Stimulated activated CD4-positive, alpha-beta T cell treated with anti-CD3 and anti-CD28 coated beads, Interleukin-4, amount 100 ng/mL, for 4 hours (primary cell): ENCODE data around the gene GPX7.
"Not testable (repeated sequence)": the region's sequence is repeated elsewhere in the genome, so short reads cannot be mapped to it uniquely, and the experiment has no call there.

Source experiments
- DNase-seq, 2 experiments: peaks; one replicate each; pipeline ENCODE4 v3.0.0-alpha.2; 2020

GPX7 gene

DNA sequence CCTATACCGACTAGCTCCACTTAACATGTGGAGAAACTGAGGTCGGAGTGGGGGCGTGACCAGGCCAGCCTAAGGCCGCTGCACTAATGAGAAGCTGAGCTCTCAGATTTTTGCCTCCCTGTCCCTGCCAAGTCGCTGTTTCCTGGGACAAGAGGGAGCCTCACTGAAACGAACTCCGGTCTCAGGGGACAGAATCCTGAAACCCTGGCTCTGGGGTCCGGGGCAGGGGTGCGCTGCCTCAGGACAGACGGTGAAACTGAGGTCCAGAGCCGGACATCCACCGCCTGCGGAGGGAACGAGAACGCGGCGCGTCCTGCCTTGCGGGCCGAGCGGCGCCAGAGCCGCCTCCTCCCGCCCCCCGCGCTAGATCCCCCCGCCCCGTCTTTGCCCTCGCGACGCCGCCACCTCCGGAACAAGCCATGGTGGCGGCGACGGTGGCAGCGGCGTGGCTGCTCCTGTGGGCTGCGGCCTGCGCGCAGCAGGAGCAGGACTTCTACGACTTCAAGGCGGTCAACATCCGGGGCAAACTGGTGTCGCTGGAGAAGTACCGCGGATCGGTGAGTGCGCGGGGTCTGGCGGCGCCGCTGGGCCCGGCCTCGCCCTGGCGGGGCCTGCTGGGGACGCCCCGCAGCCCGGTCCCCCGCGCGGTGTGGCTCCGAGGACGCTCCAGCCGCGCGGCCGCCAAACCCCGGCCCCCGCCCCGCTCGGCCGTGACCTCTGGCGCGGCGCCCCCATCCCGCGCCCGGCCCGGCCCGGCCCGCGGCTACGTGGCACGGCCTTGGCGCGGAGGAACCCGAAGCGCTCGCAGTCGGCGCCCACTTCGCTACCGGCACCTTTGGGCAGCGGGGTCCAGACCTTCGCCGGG, at the start of gene GPX7:
Gene GPX7 (plus strand): TSS at position 381 of the 865 bp plus-strand sequence. CDS start 39 bp downstream, at position 420.
- DNase-seq, result peak; percentile 44 to 54

DNA sequence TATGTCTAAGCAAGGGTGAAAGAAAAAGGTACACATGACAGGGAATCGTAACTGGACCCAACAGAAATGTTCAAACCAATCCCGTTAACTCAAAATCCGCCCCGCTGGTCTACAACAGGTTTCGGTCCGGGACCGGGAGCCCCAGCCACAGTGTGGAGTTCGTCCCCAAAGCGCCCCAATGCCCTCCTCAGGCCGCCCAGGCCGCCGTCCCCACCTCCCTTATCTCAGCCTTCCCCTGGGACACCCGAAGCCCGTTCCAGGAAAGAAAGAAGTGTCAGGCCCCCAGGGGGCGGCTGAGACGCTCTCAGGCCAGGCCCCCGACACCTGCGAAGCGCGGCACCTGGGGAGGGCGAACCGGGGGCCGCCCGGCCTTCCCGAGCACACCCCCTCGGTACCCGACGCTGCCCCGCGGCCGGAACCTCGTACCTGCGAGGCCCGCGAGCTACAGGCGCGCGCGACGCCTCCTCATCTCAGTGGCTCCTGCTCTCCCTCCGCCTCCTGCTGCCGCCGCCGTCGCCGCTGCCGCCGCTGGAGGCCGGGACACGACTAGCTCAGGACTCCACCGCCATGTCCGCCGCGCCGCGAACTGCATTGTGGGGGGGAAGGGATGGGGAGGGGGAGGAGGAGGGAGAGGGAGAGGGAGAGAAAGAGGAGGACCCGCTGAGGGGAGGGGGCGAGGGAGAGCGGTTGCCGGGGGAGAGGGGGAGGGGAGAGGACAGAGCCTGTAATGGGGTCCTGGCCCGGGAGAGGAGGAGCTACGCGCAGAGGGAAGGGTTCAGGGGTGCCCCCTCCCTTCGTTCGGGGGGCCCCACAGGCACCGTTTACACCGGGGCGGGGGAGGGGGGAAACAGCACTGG, 49.4 kb upstream of the GPX7 start, which contains the start of gene TUT4:
Gene TUT4 (minus strand): TSS at position 588 of the 857 bp plus-strand sequence. CDS start 26,812 bp downstream, outside the sequence.
- DNase-seq, result peak; percentile 68 to 71

DNA sequence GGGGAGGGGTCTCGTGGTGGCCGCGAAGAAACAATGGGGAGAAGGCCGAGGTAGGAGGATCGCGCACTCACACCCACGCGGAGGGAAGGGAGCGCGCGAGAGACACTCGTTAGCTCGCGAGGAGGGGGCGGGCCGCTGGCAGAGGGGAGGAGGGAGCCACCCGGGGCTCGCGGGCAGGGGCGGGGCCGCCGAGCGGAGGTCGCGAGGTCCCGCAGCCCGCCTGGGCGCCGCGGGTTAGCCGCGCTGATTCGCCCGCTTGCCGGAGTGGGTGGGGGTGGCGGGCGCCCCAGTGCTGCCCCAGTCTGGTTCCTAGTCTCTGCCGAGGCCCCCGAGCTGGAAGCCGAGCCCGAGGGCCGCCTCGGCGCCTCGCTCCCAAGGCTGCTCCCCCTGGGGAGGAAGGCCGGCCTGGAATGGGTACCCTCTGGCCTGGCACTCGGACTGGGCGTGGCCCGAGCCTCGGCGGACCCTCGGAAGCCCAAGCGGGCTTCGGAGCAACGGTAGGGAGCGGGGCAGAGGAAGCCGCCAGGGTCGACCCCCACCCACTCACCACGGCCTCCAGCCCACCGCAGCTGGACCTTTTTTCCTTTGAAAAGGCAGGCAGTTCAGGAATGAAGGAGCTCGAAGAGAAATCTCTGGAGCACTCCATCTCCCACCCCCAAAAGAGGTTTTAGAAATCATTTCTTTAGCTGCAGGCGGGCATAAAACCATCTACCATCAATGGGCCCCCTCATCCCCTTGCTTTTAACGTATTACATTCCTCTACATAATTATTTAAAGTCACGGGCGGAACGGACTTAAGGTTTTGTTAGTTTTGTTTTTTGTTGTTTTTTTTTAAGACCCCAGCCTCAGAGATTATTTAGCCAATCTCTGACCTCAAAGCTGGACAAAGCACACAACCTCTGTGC, 48.6 kb upstream of the GPX7 start:
- peak; percentile 85 to 91 for DNase-seq

DNA sequence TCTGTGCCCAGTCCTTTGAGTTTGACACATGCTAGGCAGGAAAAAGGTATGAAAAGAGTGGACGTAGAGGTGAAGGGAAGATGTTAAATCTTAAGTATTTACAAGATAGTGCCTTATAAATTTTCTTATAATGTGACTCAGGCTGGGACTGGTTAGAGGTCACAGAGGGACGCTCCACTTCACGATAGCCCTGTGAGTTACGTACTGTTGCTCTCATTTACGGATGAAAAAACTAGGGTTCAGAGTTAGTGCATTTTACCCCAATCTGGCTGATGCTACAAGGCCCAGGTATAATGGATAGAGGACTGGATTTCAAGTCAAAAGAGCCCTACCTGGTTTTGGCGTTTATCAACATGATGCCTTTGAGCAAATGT, 47.9 kb upstream of the GPX7 start:
- no peak for DNase-seq

DNA sequence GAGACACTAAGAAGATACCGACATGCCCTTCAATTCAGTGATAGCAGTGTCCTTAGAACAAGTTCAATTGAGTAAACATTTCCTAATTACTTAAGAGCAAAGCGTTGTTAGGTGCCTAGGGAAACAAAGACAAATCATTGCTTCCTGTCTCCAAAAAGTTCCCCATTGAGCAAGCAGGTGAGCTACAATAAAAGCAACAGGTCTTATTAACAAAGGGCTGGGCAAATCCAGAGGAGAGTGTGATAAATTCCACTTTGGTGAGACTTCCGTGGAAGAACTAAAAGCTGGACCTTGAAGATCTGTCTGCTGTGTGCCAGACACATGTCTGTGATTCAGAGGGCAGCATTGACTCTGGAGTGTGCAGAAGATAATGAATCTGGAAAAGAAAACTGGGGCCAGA, 47.4 kb upstream of the GPX7 start:
- DNase-seq, result no peak

DNA sequence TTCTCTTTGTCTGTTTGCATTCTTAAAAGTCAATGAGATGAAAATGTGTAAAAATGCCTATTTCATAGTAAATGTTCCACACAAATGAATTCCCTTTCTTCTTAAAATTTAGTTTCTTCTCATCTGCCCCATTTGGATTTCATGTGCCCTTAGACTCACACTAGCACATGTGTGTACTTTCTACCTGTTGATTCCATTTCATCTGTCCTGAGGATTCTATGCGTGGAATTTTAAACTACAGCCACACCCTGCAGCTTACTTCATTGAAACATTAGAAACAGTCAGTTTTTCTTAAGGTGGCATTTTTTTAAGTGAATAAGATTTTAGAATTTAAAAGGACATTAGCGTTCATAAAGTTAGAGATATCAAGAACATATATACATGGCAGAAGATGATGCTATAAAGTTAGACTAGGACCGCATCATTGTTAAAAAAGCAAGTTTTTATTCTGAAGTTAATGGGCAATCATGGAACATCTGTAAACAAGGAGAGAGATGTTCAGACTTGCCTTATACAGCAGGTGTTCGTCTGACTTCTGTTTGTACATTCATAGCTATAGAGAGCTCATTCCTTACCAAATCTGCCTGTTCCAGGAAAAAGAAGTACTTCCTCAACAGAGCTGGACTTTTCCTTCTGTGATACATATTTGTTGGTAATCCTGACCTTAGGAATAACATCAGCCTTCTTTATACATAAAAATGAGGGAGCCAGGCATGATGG, 45.4 kb upstream of the GPX7 start:
- DNase-seq, result no peak

DNA sequence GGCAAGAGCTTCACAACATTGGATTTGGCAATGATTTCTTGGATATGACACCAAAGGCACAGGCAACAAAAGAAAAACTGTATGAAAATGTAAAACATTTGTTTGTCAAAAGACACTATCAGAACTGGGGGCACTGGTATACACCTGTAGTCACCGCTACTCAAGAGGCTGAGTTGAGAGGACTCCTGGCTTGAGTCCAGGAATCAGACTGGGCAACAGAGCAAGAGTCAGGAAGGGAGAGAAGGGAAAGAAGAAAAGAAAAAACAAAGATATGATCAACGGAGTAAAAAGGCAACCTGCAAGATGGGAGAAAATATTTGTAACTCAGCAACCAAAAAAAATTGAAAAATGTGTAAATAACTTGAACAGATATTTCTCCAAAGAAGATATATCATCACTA, 43.2 kb upstream of the GPX7 start:
- no peak for DNase-seq

DNA sequence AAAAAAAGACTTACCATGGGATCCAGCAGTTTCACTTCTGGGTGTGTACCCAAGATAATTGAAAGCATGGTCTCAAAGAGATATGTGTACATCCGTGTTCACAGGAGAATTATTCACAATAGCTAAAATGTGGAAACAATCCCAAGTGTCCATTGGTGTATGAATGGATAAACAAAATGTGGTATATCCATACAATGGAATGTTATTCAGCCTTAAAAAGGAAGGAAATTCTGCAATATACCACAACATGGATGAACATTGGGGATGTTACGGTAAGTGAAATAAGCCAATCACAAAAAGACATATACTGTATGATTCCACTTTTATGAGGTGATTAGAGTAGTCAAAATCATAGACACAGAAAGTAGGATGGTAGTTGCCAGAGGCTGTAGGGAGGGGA, 42.3 kb upstream of the GPX7 start:
- no peak for DNase-seq

DNA sequence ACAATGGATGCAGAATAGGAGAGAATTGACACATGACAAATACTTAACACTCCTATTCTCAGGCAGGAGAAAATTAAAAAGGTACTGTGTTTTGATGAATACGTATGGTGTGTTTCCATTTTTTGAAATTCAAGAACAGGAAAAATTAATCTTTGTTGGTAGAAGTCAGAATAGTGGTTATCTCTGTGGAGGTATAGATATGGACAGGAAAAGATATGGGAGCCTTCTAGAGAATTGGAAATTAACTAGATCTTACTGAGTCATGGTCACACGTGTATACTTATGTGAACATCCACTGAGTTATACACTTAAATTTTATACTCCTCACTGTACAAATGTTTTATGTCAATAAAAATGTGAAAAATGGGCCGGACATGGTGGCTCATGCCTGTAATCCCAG, 39.4 kb upstream of the GPX7 start:
- no peak for DNase-seq

DNA sequence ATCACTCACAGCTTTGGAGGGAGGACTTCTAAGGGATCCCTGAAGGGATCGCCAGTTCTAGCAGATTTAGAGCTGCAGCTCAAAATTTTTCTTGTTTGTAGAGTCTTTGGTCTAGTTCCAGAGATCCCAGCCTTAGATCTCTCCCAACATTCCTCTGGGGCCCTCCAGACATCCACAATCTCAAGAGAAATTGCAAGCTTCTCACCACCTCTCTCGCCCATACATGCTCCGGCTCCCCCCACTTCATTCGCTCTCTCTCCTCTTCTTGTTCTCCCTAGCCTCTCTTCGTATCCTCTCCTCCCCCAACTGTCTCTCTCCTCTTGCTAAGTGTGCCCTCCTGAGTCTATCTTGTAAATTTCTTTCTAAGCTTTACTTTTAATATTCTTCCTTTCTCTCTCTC, 34.2 kb upstream of the GPX7 start:
- no peak for DNase-seq

DNA sequence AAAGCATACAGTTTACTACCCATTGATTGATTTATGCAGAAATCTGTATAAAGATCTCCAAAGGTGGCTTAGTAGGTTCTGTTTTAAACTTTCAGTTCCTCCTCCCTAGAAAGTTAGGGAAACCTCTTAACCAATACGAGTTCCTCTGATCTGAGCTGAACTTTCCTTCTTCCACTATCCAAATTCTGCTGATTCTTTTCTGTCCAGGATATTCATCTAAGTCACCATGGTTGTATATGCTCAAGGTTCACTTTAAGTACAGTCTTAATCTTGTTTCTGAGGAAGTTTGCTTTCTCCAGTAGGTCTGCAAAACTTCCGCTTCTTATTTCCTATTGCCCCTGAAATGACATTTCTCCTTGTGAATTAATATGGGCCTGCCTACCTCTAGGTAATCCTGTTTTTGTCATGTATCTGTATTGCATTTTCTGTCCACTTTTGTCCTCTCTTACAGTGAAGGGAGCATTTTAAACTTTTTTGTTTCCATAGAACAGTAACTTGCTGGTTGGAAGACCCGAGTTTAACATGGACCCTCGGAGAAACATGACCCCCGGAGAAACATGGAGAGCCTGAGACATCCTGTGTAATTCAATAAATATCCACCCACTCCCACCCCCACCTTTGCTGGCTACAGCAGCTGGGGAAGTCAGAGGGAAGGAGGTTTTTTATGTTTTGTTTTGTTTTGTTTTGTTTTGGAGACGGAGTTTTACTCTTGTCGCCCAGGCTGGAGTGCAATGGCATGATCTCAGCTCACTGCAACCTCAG, 32.5 kb upstream of the GPX7 start:
- DNase-seq, result no peak

DNA sequence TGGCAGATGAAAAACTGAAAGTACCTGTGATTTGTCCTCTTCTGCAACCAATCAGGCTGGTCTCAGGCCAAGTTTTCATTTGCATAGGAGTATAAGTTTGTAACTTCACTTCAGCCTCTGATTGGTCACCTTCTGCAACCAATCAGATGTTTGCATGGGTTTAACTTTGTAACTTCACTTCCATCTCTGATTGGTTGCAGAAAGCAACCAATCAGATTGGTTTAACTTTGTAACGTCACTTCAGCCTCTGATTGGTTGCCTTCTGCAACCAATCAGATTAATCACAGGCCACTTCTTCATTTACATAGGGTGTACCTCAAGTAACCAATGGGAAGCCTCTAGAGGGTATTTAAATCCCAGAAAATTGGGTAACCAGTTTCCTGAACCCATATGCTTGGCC, 30.4 kb upstream of the GPX7 start:
- no peak for DNase-seq

DNA sequence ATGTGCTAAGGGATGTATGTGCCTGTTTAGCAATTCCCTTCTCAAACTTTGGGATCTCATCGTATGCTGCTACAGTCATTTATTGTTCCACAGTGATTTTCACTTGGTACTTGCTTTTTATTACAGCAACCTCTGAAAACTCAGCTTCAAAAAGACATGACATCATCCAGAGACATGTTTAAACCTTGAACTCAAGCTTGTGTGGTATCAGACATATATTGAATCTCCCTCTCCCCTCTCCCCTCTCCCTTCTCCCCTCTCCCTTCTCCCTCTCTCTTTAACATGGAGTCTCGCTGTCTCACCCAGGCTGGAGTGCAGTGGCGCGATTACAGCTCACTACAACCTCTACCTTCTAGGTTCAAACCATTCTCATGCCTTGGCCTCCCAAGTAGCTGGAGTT, 29.8 kb upstream of the GPX7 start:
- no peak for DNase-seq

DNA sequence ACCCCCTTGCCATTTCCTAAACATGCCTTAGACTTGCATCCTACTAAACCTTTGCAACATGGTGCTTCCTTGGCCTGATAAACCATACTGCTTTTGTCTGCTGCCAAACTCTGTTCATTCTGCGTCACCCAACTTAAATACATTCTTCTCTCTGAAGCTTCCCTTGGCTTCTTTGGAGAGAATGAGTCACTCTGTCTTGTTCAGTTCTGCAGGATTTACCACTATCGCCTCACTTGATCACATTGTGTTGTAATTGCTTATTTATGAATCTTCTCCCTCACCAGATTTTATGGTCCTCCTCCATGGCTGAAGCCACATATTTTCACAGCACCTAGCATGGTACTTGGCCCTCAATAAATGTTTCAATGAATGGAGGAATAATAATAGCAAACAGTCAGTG, 27.6 kb upstream of the GPX7 start:
- no peak for DNase-seq

DNA sequence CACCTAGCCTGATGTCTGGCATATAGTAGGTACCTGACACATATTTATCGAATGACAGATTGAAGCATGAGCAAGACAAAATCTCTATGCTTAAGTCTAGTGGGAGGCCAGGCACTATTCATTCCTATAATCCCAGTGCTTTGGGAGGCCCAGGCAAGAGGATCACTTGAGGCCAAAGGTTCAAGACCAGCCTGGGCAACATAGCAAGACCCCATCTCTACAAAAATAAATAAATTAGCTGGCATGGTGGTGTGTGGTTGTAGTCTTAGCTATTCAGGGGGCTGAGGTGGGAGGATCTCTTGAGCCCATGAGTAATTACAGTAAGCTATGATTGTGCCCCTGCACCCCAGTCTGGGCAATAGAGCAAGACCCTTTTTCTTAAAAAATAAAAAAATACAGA, 26.1 kb upstream of the GPX7 start:
- no peak for DNase-seq

DNA sequence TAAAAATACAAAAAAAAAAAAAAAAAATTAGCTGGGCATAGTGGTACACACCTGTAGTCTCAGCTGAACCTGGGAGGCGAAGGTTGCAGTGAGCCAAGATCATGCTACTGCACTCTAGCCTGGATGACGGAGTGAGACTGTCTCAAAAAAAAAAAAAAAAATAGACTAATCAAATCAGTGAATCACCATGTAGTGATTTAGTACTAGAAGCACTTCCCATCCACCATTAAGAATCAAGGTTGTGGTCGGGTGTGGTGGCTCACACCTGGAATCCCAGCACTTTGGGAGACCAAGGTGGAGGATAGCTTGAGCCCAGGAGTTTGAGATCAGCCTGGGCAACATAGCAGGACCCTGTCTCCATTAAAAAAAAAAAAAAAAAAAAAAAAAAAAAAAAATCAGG, 24.1 kb upstream of the GPX7 start:
- DNase-seq, result not testable (repeated sequence)

DNA sequence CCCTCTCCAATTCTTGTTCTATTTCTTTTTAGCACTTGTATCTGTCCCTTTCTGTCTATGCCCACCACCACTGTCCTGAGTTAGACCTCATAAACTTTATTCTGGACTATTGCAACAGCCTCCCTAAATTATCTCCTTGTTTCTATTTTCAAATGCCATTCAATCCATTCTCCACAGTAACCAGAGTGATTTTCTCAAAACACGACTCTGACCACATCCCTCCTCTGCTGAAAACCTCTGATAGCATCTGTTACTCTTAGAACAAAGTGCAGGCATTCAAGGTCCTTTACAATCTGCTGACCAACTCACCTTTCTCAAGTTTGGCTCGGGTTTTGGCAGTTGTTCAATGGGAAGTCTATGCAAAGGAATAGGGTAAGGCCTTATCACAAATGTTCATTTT, 22.8 kb upstream of the GPX7 start:
- no peak for DNase-seq

DNA sequence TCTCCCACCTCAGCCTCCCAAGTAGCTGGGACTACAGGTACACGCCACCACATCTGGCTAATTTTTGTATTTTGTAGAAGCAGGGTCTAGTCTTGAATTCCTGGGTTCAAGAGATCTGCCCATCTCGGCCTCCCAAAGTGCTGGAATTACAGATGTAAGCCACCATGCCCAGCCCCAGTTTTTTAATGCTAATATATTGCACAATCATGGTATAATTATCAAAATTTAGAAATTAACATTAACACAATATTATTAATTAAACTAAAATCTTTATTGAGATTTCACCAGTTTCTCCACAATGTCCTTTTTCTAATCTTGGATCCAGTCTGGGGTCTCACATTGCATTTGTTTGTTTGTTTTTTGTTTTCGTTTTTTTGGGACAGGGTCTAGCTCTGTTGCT, 21.9 kb upstream of the GPX7 start:
- DNase-seq, result no peak

DNA sequence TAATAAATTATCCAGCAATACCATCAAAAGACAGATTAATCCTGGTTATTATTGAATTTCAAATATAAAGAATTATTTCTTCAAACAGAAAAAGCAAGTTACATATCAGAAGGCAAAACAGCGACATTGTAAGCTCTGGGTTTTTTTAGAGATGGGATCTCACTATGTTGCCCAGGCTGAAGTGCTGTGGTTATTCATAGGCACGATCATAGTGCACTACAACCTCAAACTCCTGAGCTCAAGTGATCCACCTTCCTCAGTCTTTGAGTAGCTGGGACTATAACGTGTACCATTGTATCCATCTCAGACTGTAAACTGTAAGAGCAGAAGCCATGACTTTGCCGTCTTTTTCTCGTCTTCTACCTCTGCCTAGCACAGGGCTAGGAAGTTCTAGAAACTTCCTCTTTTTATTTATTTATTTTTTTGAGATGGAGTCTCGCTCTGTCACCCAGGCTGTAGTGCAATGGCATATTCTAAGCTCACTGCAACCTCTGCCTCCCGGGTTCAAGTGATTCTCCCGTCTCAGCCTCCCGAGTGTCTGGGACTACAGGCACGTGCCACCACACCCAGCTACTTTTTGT, 20.0 kb upstream of the GPX7 start:
- DNase-seq, result no peak

DNA sequence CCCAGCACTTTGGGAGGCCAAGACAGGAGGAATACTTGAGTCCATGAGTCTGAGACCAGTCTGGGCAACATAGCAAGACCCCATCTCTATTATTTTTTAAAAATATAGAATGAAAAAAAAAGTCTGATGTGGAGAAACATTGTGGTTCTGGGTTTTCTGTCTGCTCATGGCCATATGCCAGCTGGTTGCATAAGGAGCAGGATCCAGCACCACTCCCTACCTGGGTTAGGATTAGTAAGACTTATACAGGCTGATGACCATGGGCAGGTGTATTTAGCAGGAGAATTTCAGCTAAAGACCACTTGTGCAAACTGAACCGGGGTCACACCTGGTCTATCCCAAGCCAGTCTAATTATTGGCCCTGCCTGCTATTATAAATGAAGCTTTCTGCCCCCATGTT, 16.7 kb upstream of the GPX7 start:
- DNase-seq, result no peak

DNA sequence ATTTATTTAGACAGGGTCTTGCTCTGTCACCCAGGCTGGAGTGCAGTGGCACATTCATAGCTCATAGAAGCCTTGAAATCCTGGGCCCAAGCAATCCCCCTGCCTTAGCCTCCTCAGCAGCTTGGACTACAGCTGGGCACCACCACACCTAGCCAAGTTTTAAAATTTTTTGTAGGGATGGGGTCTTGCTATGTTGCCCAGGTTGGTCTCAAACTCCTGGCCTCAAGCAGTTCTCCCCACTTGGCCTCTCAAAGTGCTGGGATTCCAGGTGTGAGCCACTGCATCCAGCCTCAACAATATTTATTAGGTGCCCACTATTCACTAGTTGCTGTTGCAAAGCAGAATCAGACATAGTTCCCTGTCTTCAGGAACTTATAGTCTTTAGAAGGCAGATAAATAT, 14.1 kb upstream of the GPX7 start:
- DNase-seq, result no peak
